Smooth muscle cell (in vitro differentiated cells): Measurements from ENCODE around the gene GPC5. TPM values are rescaled to one million over a fixed set of nuclear protein-coding genes. Genes with fewer than 3 reads are reported as not detected.
"Not testable (repeated sequence)": the region's sequence is repeated elsewhere in the genome, so short reads cannot be mapped to it uniquely, and the experiment has no call there.

ENCODE experiments used
- DNase-seq: peaks from one replicate; lab custom pipeline; 2025; ENCODE audit not compliant: unreplicated experiment; lab: John Stamatoyannopoulos, UW
- H2AFZ ChIP-seq: fragments of 200-600 bp; sonication (generic); 2 replicates; pipeline ENCODE4 v1.6.0; 2016; ENCODE audit warnings: antibody characterized with exemption, low read depth, mild to moderate bottlenecking
- H3F3A ChIP-seq: fragments of 200-600 bp; sonication (generic); 2 replicates; pipeline ENCODE4 v1.6.0; 2017; ENCODE audit warnings: antibody characterized with exemption, low read depth
- H3K27ac ChIP-seq: fragments of 200-600 bp; sonication (generic); 2 replicates; pipeline ENCODE4 v1.5.1; 2016; ENCODE audit warnings: low read depth, mild to moderate bottlenecking
- H3K27me3 ChIP-seq: fragments of 200-600 bp; sonication (generic); 2 replicates; pipeline ENCODE4 v1.6.1; 2016; ENCODE audit warnings: low read depth, mild to moderate bottlenecking
- H3K36me3 ChIP-seq: fragments of 200-600 bp; sonication (generic); 2 replicates; pipeline ENCODE4 v1.5.1; 2016; ENCODE audit warnings: low read depth
- H3K4me1 ChIP-seq: fragments of 200-600 bp; sonication (generic); 2 replicates; pipeline ENCODE4 v1.5.1; 2016; ENCODE audit warnings: low read depth
- H3K4me2 ChIP-seq: fragments of 200-600 bp; sonication (generic); 2 replicates; pipeline ENCODE4 v1.6.0; 2016; ENCODE audit warnings: mild to moderate bottlenecking
- H3K4me3 ChIP-seq: fragments of 200-600 bp; sonication (generic); 2 replicates; pipeline ENCODE4 v1.5.1; 2016; ENCODE audit warnings: mild to moderate bottlenecking
- H3K79me2 ChIP-seq: fragments of 200-600 bp; sonication (generic); 2 replicates; pipeline ENCODE4 v1.6.0; 2016; ENCODE audit warnings: low read depth, mild to moderate bottlenecking
- H3K9ac ChIP-seq: fragments of 200-600 bp; sonication (generic); 2 replicates; pipeline ENCODE4 v1.6.0; 2016; ENCODE audit warnings: low read depth
- H3K9me3 ChIP-seq: fragments of 200-600 bp; sonication (generic); replicated peaks from 2 replicates; pipeline ENCODE4 v1.5.1; 2016; ENCODE audit warnings: low read depth
- H4K20me1 ChIP-seq: fragments of 200-600 bp; sonication (generic); 2 replicates; pipeline ENCODE4 v1.6.0; 2016; ENCODE audit warnings: low read depth
- CTCF ChIP-seq: fragments of 200-600 bp; sonication (generic); IDR thresholded peaks from 2 replicates; pipeline ENCODE4 v1.5.1; 2017; ENCODE audit warnings: borderline replicate concordance, mild to moderate bottlenecking, antibody characterized with exemption; ENCODE audit not compliant: insufficient read depth, poor library complexity, severe bottlenecking
- WGBS: methylation state at CpG from one replicate; pipeline ENCODE4 v1.1.7; 2016; ENCODE audit warnings: low lambda C conversion rate; 5-methylcytosine and 5-hydroxymethylcytosine counted together
- polyA plus RNA-seq: library from polyadenylated mRNA; unstranded; fragments of >200 nt; fragmentation: Nextera tagmentation; extraction: Ambion mirVana; gene quantifications from 2 replicates; pipeline ENCODE4 v1.2.1, GENCODE V29; 2016
- total RNA-seq: library from RNA; depleted of rRNA; stranded (reverse); fragments of >200 nt; gene quantifications from 2 replicates; pipeline ENCODE4 v1.2.3, GENCODE V29; 2014

The GPC5 gene
- total and polyA plus RNA-seq, 2 experiments from 2014 or later = 0.99 to 1.0 TPM

GRCh38 chr13:92272177-92272576, 873.8 kb downstream of the GPC5 start:
- Histone ChIP-seq H3K27me3 (peaks cover 10% of the 10 kb centered on the region), H3K9ac (no peak overlapping the region), H3K4me2 (no peak overlapping the region), H3K4me3 (no peak overlapping the region), H3K4me1 (no peaks in the 10 kb centered on the region), H3K36me3 (no peaks in the 10 kb centered on the region), H3K79me2 (no peaks in the 10 kb centered on the region), H3K27ac (no peak overlapping the region), H2AFZ (no peak overlapping the region), H3F3A (no peaks in the 10 kb centered on the region), H3K9me3 (no peaks in the 10 kb centered on the region), H4K20me1 (no peaks in the 10 kb centered on the region)
- DNase-seq = no peak
- 100% methylated on average over 1 of the region's 1 CpG for WGBS
- no peak for TF ChIP-seq CTCF

GRCh38 chr13:92280986-92281385, 882.6 kb downstream of the GPC5 start:
- H3K4me3 ChIP-seq, DNase-seq, H3F3A ChIP-seq, H3K9ac ChIP-seq, H2AFZ ChIP-seq, H3K4me2 ChIP-seq, H3K9me3 ChIP-seq, H3K36me3 ChIP-seq, H4K20me1 ChIP-seq, H3K79me2 ChIP-seq, H3K27me3 ChIP-seq, H3K27ac ChIP-seq, H3K4me1 ChIP-seq: not testable (repeated sequence)
- 73% methylated on average over 8 of the region's 8 CpGs for WGBS

- H3K4me1 ChIP-seq, H3K9me3 ChIP-seq, H2AFZ ChIP-seq, DNase-seq, H3K9ac ChIP-seq, H3K4me2 ChIP-seq, H3K79me2 ChIP-seq, H3K4me3 ChIP-seq, H3K36me3 ChIP-seq, H3K27ac ChIP-seq, H4K20me1 ChIP-seq, H3K27me3 ChIP-seq, H3F3A ChIP-seq: not testable (repeated sequence)
- WGBS = 95% methylated on average over 28 of the region's 29 CpGs
Measured at GRCh38 chr13:92290718-92291307, 892.4 kb downstream of the GPC5 start.

- H3K36me3 ChIP-seq, H3K4me3 ChIP-seq, H2AFZ ChIP-seq, DNase-seq, H3K4me2 ChIP-seq, H3K79me2 ChIP-seq, H4K20me1 ChIP-seq, H3K9ac ChIP-seq, H3K4me1 ChIP-seq, H3K27me3 ChIP-seq, H3F3A ChIP-seq, H3K27ac ChIP-seq, H3K9me3 ChIP-seq: not testable (repeated sequence)
- WGBS = 87% methylated on average over 5 of the region's 5 CpGs
Measured at GRCh38 chr13:92294533-92294932, 896.1 kb downstream of the GPC5 start.

- H3K9ac ChIP-seq, H3K4me3 ChIP-seq, H3K79me2 ChIP-seq, H2AFZ ChIP-seq, H3F3A ChIP-seq, H3K4me1 ChIP-seq, H3K27ac ChIP-seq, H4K20me1 ChIP-seq, H3K9me3 ChIP-seq, DNase-seq, H3K27me3 ChIP-seq, H3K36me3 ChIP-seq, H3K4me2 ChIP-seq: not testable (repeated sequence)
- 87% methylated on average over 3 of the region's 3 CpGs for WGBS
Measured at GRCh38 chr13:92296154-92296671, 897.8 kb downstream of the GPC5 start.
